H1 (cell line): ENCODE results near the gene SLAMF1. TPM values are rescaled to one million over a fixed set of nuclear protein-coding genes. Genes with fewer than 3 reads are reported as not detected.

Experiments
- MAX ChIP-seq: IDR thresholded peaks from 2 replicates; pipeline ENCODE4 v1.6.1; 2012; ENCODE audit warnings: inconsistent platforms
- NRF1 ChIP-seq: IDR thresholded peaks from 2 replicates; pipeline ENCODE4 v1.6.1; 2011; ENCODE audit warnings: mild to moderate bottlenecking, low read depth, low read length, improper control_type of control experiment
- SIRT6 ChIP-seq: IDR thresholded peaks from one replicate; pipeline ENCODE4 v1.7.1; 2012; ENCODE audit warnings: low read length, inconsistent platforms
- TCF12 ChIP-seq: IDR thresholded peaks from 2 replicates; pipeline ENCODE4 v1.6.1; 2011; ENCODE audit warnings: low read depth, mild to moderate bottlenecking, low read length
- polyA plus RNA-seq, 7 experiments: library from polyadenylated mRNA; depleted of rRNA in 3 of 7; stranded (reverse) in 5 of 7; unstranded in 2 of 7; fragments of >200 nt in 5 of 7; fragments of 200-250 nt in 2 of 7; gene quantifications; 1 replicate in 5 of 7; 2 replicates in 1 of 7; 4 replicates in 1 of 7; pipeline versions ENCODE4 v1.2.1 to v1.2.3, GENCODE V29; 2011 to 2013; ENCODE audit warnings: missing spikeins in 2 of 7, mixed read lengths in 2 of 7
- total RNA-seq: library from RNA; stranded (reverse); fragmentation: NEBNext Ultra II Directional; extraction: Animal tissue kit (Norgen Biotek cat#: 25700); gene quantifications from 2 replicates; pipeline ENCODE4 v1.2.1, GENCODE V29; 2021

The SLAMF1 gene
- total and polyA plus RNA-seq, 2 of the 8 experiments (the other 6 are each of a cell fraction or from before 2014, with no cell fraction given) = not detected

GRCh38 chr1:160588468-160588867 is 58.4 kb downstream of the SLAMF1 start (continued):
- no peak for TF ChIP-seq NRF1
- no peak for TF ChIP-seq TCF12
- no peak for TF ChIP-seq SIRT6
- TF ChIP-seq MAX = no peak
